Stomach smooth muscle (tissue), 2 donors: ENCODE measurements around the gene ARHGAP5.

Source experiments
- H3K27ac ChIP-seq: one replicate; pipeline ENCODE4 v1.7.0; 2013; ENCODE audit warnings: mild to moderate bottlenecking, low read length, inconsistent platforms
- H3K27me3 ChIP-seq, 2 donors: one replicate each; pipeline ENCODE4 v1.7.0; 2013; ENCODE audit warnings: low read length in 2 of 2; ENCODE audit not compliant: insufficient read depth in 2 of 2, control insufficient read depth in 1 of 2
- H3K36me3 ChIP-seq, 2 donors: one replicate each; pipeline ENCODE4 v1.7.0; 2013; ENCODE audit warnings: low read length in 2 of 2; ENCODE audit not compliant: control insufficient read depth in 2 of 2, insufficient read depth in 2 of 2
- H3K4me1 ChIP-seq: one replicate; pipeline ENCODE4 v1.7.0; 2013; ENCODE audit warnings: low read length; ENCODE audit not compliant: control insufficient read depth, insufficient read depth
- H3K4me3 ChIP-seq, 2 donors: one replicate each; pipeline ENCODE4 v1.7.0; 2013; ENCODE audit warnings: low read length in 2 of 2
- H3K9ac ChIP-seq, 2 donors: one replicate each; pipeline ENCODE4 v1.7.0; 2013; ENCODE audit warnings: low read length in 2 of 2, mild to moderate bottlenecking in 1 of 2
- H3K9me3 ChIP-seq, 2 donors: one replicate each; pipeline ENCODE4 v1.7.0; 2013; ENCODE audit warnings: low read length in 2 of 2; ENCODE audit not compliant: control insufficient read depth in 2 of 2
- donor health status: healthy.
- donor health status: Pancreatic carcinoma.

Gene ARHGAP5

GRCh38 chr14:32077081-32078022 lies at the start of gene ARHGAP5:
Gene ARHGAP5, plus strand, starts transcription at chr14:32077304. Its CDS starts 13,366 bp downstream, at chr14:32090670.
- H3K27ac ChIP-seq: peak within 1 kb of the TSS; percentile 95
- peak within 1 kb of the TSS; percentile 90 to 95 for H3K4me3 ChIP-seq
- H3K9ac ChIP-seq: peak within 1 kb of the TSS; percentile 93 to 95
- no peaks in the 10 kb centered on the region for H3K9me3 ChIP-seq
- peaks cover 13% of the 10 kb centered on the region for H3K4me1 ChIP-seq
- no peaks in the 10 kb centered on the region for H3K36me3 ChIP-seq
- no peaks in the 10 kb centered on the region for H3K27me3 ChIP-seq

GRCh38 chr14:32028599-32028998 lies 48.5 kb upstream of the ARHGAP5 start:
- no peak overlapping the region for H3K9ac ChIP-seq
- no peaks in the 10 kb centered on the region for H3K4me1 ChIP-seq
- H3K4me3 ChIP-seq: no peak overlapping the region
- no peaks in the 10 kb centered on the region for H3K9me3 ChIP-seq
- H3K27me3 ChIP-seq: no peaks in the 10 kb centered on the region
- no peak overlapping the region for H3K27ac ChIP-seq
- H3K36me3 ChIP-seq: no peaks in the 10 kb centered on the region

DNA sequence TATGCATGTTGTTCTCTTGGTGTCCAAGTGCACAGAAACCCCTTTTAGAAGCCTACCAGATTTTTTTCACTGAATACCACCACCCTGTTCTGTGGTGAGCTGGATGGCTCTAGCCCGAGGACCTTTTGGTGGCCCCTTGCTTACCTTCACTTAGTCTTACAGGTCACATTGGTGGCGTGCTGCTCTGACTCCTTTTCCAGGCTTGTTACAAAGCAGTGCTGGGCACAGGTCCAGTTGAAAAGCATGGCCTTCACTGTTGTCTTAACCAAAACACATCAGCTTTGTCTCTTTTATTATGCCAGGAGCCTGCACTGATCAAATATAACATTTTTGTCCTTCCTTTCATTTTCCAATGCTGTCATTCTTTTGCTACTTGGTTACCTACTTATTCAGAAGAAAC lies 43.6 kb upstream of the ARHGAP5 start:
- Histone ChIP-seq H3K36me3 (no peaks in the 10 kb centered on the region), H3K4me1 (no peaks in the 10 kb centered on the region), H3K27ac (no peak overlapping the region), H3K4me3 (no peak overlapping the region), H3K27me3 (no peaks in the 10 kb centered on the region), H3K9ac (no peak overlapping the region), H3K9me3 (no peaks in the 10 kb centered on the region)

DNA sequence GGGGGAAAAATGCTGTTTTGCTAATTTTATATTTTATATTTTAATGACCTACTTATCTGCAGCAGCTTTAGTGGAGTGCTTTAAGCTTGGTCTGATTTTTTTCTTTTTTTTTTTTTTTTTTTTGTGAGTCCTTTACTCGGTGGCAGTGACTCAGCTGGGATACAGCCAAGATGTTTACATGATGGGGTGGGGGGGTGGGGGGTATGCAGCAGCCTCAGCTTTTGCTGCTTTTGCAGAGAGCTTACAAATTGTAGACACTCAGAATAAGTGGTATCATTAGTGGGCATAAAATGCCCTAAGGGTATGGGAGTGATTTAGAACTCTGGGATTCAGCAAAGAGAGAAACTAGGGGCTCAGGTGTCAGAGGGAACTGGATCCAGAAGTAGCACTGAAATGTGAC lies 38.2 kb upstream of the ARHGAP5 start:
- Histone ChIP-seq H3K9me3 (no peaks in the 10 kb centered on the region), H3K36me3 (no peaks in the 10 kb centered on the region), H3K27ac (no peak overlapping the region), H3K4me3 (no peak overlapping the region), H3K4me1 (no peaks in the 10 kb centered on the region), H3K27me3 (no peaks in the 10 kb centered on the region), H3K9ac (no peak overlapping the region)

DNA sequence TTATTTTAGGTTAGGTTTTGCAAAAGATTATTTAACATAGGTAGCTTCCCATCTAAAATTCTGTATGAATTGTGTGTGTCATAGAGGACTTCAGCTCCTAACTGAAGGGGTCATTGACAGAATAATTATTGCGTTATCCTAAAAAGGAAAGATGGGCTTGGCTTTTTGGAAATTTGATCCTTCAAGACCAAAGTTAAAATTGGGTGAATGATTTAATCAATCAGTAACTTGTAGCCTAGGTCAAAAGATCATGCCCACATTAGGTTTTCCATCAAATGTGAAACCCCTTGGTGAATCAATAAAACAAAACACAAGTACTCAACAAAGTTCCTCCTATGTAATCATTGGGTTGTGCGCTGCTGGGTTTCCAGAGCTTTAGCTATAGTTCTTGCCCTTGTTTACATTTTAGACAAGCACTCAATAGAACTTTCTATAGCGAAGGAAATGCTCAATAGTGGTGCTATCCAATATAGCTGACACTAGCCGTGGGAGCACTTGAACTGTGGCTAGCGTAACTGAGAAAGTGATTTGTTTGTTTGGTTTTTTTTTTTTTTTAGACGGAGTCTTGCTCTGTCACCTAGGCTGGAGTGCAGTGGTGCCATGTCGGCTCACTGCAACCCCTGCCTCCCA lies 37.6 kb upstream of the ARHGAP5 start:
- no peaks in the 10 kb centered on the region for H3K36me3 ChIP-seq
- no peak overlapping the region for H3K27ac ChIP-seq
- H3K9ac ChIP-seq: no peak overlapping the region

GRCh38 chr14:32043624-32044023 lies 33.5 kb upstream of the ARHGAP5 start:
- H3K9me3 ChIP-seq: no peaks in the 10 kb centered on the region
- no peak overlapping the region for H3K27ac ChIP-seq
- no peaks in the 10 kb centered on the region for H3K4me1 ChIP-seq
- no peaks in the 10 kb centered on the region for H3K36me3 ChIP-seq
- H3K4me3 ChIP-seq: no peak overlapping the region
- no peak overlapping the region for H3K9ac ChIP-seq
- H3K27me3 ChIP-seq: no peaks in the 10 kb centered on the region

More for the DNA sequence above, 37.6 kb upstream of the ARHGAP5 start:
- H3K4me3 ChIP-seq: no peak overlapping the region
- H3K4me1 ChIP-seq: no peaks in the 10 kb centered on the region
- H3K27me3 ChIP-seq: no peaks in the 10 kb centered on the region
- no peaks in the 10 kb centered on the region for H3K9me3 ChIP-seq

DNA sequence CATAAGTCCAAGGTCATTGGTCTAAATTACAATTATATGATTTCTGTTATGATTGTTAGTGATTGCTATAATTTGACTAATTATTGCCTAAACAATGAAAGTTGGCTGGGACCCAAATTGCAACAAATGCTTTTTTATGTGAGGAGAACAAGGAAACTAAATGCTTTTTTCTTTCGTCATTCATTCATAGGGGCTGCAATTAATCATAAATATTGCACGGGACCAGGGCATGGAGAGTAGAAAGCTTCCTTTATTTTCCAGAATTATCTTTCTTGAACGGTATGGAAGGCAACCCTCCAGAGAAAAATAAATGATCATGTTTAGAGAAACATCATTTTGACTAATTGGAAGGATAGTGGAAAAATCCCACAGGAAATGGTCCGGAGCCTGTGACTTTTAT lies 32.6 kb upstream of the ARHGAP5 start:
- H3K4me3 ChIP-seq: no peak overlapping the region
- no peaks in the 10 kb centered on the region for H3K4me1 ChIP-seq
- no peak overlapping the region for H3K27ac ChIP-seq
- H3K27me3 ChIP-seq: no peaks in the 10 kb centered on the region
- no peaks in the 10 kb centered on the region for H3K36me3 ChIP-seq
- H3K9me3 ChIP-seq: no peaks in the 10 kb centered on the region
- no peak overlapping the region for H3K9ac ChIP-seq

DNA sequence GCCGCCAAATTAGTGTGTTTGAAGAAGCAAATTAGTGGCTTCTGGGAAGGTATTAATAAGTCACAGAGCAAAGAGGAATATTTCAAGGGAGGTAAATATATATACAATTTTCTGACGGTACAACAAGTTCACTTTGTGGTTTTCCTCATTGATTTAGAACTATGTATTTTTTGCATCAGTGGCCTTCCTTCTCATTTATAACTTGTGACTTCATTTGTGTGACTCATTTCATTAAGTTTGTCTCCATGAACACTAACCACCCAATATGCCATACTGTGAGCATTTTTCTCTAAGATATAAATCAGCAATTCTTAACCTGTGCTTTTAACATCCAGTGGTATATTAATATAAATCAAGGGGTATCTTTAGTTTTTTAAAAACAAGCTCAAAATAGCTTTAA lies 29.3 kb upstream of the ARHGAP5 start:
- Histone ChIP-seq H3K27ac (no peak overlapping the region), H3K4me1 (no peaks in the 10 kb centered on the region), H3K36me3 (no peaks in the 10 kb centered on the region), H3K27me3 (no peaks in the 10 kb centered on the region), H3K9ac (no peak overlapping the region), H3K9me3 (no peaks in the 10 kb centered on the region), H3K4me3 (no peak overlapping the region)

- Histone ChIP-seq H3K4me3 (no peak overlapping the region), H3K4me1 (no peaks in the 10 kb centered on the region), H3K27me3 (no peaks in the 10 kb centered on the region)
Observed at GRCh38 chr14:32049361-32050088, 27.6 kb upstream of the ARHGAP5 start.

DNA sequence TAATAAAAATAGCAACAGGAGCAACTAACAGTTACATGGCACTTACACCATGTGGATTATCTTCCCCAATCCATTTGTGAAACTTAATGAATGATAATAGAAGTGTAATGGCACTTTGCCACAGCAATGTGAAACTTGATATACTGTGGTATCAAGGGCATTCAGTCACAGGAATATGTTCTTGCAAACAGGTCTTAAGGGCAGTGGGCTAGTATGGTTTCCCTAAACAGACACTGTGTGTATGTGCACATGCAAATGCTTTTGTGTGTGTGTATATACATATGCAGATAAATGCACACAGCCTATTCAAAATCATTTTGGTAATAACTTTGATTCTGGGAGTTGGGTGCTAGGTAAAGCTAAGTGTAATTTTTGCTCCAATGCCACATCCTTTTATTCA lies 26.2 kb upstream of the ARHGAP5 start:
- H3K9ac ChIP-seq: no peak overlapping the region
- no peak overlapping the region for H3K27ac ChIP-seq
- H3K4me3 ChIP-seq: no peak overlapping the region

More at GRCh38 chr14:32049361-32050088, 27.6 kb upstream of the ARHGAP5 start:
- Histone ChIP-seq H3K9ac (no peak overlapping the region), H3K9me3 (no peaks in the 10 kb centered on the region), H3K36me3 (no peaks in the 10 kb centered on the region), H3K27ac (no peak overlapping the region)

More for the DNA sequence above, 26.2 kb upstream of the ARHGAP5 start:
- Histone ChIP-seq H3K36me3 (no peaks in the 10 kb centered on the region), H3K4me1 (no peaks in the 10 kb centered on the region), H3K9me3 (no peaks in the 10 kb centered on the region), H3K27me3 (no peaks in the 10 kb centered on the region)
